OCI-LY7 (cell line): ENCODE measurements around the gene ELFN1. TPM values are rescaled to one million over a fixed set of nuclear protein-coding genes. Genes with fewer than 3 reads are reported as not detected.

Experiments
- BruUV-seq: library from RNA; stranded (reverse); fragments of 400-500 nt; replicated peaks from 2 replicates; lab custom pipeline; 2021; lab: Mats Ljungman, UMichigan
- CTCF ChIA-PET: fragments of 300-600 bp; sonication (Branson Sonifier 250); formaldehyde crosslinking; loops from one replicate; lab custom pipeline; 2022; ENCODE audit warnings: antibody characterized with exemption; ENCODE audit not compliant: unreplicated experiment; lab: Charles Lee
- POLR2A ChIA-PET: fragments of 300-600 bp; sonication (Branson Sonifier 250); formaldehyde crosslinking; loops from one replicate; lab custom pipeline; 2022; ENCODE audit warnings: antibody characterized with exemption; lab: Charles Lee
- DNase-seq: peaks from one replicate; pipeline ENCODE4 v3.0.0-alpha.2; 2015; ENCODE audit warnings: low spot score
- H2AFZ ChIP-seq: fragments of 200-600 bp; sonication (generic), shearing (Covaris generic); 2 replicates; pipeline ENCODE4 v1.6.1; 2014; ENCODE audit warnings: mild to moderate bottlenecking, antibody characterized with exemption, low read length, moderate library complexity
- H3K27ac ChIP-seq: fragments of 200-600 bp; sonication (generic); 2 replicates; pipeline ENCODE4 v1.5.1; 2014; ENCODE audit warnings: mixed run types, low read depth, mild to moderate bottlenecking, moderate library complexity, low read length, inconsistent platforms; ENCODE audit not compliant: poor library complexity, severe bottlenecking
- H3K36me3 ChIP-seq: fragments of 200-600 bp; sonication (generic); 2 replicates; pipeline ENCODE4 v1.6.1; 2014; ENCODE audit warnings: mild to moderate bottlenecking, antibody characterized with exemption, low read length, moderate library complexity, mixed read lengths; ENCODE audit not compliant: insufficient read depth
- H3K4me1 ChIP-seq: fragments of 200-600 bp; sonication (generic); 2 replicates; pipeline ENCODE4 v1.5.1; 2014; ENCODE audit warnings: mild to moderate bottlenecking, low read length; ENCODE audit not compliant: insufficient read depth, poor library complexity, severe bottlenecking
- H3K4me2 ChIP-seq: fragments of 200-600 bp; sonication (generic); 2 replicates; pipeline ENCODE4 v1.6.1; 2014; ENCODE audit warnings: mild to moderate bottlenecking, low read length
- H3K4me3 ChIP-seq: fragments of 200-600 bp; sonication (generic); 2 replicates; pipeline ENCODE4 v1.5.1; 2014; ENCODE audit warnings: mild to moderate bottlenecking, low read depth, low read length; ENCODE audit not compliant: poor library complexity, severe bottlenecking
- H3K79me2 ChIP-seq: fragments of 200-600 bp; sonication (generic); 2 replicates; pipeline ENCODE4 v1.6.1; 2016; ENCODE audit warnings: low read depth, mild to moderate bottlenecking, low read length, moderate library complexity, mixed read lengths; ENCODE audit not compliant: insufficient read depth
- H3K9me2 ChIP-seq: fragments of 200-600 bp; sonication (generic); 2 replicates; pipeline ENCODE4 v1.6.1; 2016; ENCODE audit warnings: mild to moderate bottlenecking, low read length, mixed read lengths; ENCODE audit not compliant: insufficient read depth
- H3K9me3 ChIP-seq: fragments of 200-600 bp; sonication (generic); 2 replicates; pipeline ENCODE4 v1.6.1; 2014; ENCODE audit warnings: mild to moderate bottlenecking, mixed run types, low read length, mixed read lengths
- H4K20me1 ChIP-seq: fragments of 200-600 bp; sonication (generic); 2 replicates; pipeline ENCODE4 v1.6.1; 2014; ENCODE audit warnings: mild to moderate bottlenecking, antibody characterized with exemption, low read length, moderate library complexity, mixed read lengths; ENCODE audit not compliant: insufficient read depth
- CTCF ChIP-seq: fragments of 200-600 bp; sonication (generic); conservative IDR thresholded peaks from 2 replicates; pipeline ENCODE4 v1.5.1; 2014; ENCODE audit warnings: mild to moderate bottlenecking, antibody characterized with exemption, low read length, moderate library complexity, mixed read lengths
- EZH2phosphoT487 ChIP-seq: fragments of 200-600 bp; sonication (generic); IDR thresholded peaks from 2 replicates; pipeline ENCODE4 v1.6.1; 2018; ENCODE audit warnings: low read depth, borderline replicate concordance, mild to moderate bottlenecking, mixed run types, antibody characterized with exemption, low read length, moderate library complexity, mixed read lengths
- intact Hi-C: fragments of 100-400 bp; cut with micrococcal nuclease; formaldehyde crosslinking; loops from one replicate; pipeline ENCODE4 v1.10.0; 2022; ENCODE audit not compliant: unreplicated experiment
- total RNA-seq, 2 experiments: library from RNA; depleted of rRNA in 1 of 2; stranded (reverse); fragments of >200 nt in 1 of 2; shearing (Covaris generic) in 1 of 2; gene quantifications; 2 replicates each; pipeline ENCODE4 v1.2.3, GENCODE V29; 2014 to 2022

Gene ELFN1
- total RNA-seq, 2 experiments from 2014 or later, result not detected

- Histone ChIP-seq H3K9me2 (no peaks in the 10 kb centered on the region), H3K4me1 (peaks cover 11% of the 10 kb centered on the region), H4K20me1 (no peaks in the 10 kb centered on the region), H3K4me3 (no peak overlapping the region), H3K36me3 (no peaks in the 10 kb centered on the region), H3K79me2 (no peaks in the 10 kb centered on the region), H2AFZ (no peak overlapping the region), H3K4me2 (no peak overlapping the region), H3K27ac (no peak overlapping the region), H3K9me3 (peaks cover under 1% of the 10 kb centered on the region; the same call in 1 of the 2 replicates)
- TF ChIP-seq EZH2phosphoT487, result no peak
- no peak for TF ChIP-seq CTCF
- no peak for DNase-seq
- ChIA-PET CTCF (no interaction called here), POLR2A (interaction anchor here (0.5 kb wide), 1 partner anchor 78 kb away, joined by 5 read pairs; no protein-coding TSS in a partner anchor)
- no TSS peak for BruUV-seq
- intact Hi-C loops, result no loop called here
Observed at GRCh38 chr7:1675673-1676549, 5.8 kb downstream of the ELFN1 start.

GRCh38 chr7:1676550-1677078, 6.5 kb downstream of the ELFN1 start:
- H3K9me3 ChIP-seq, result peaks cover 5% of the 10 kb centered on the region; the same call in 1 of the 2 replicates
- H3K4me1 ChIP-seq, result peaks cover 18% of the 10 kb centered on the region
- no peaks in the 10 kb centered on the region for H3K36me3 ChIP-seq
- no peak overlapping the region for H3K4me2 ChIP-seq
- BruUV-seq, result no TSS peak
- H4K20me1 ChIP-seq, result no peaks in the 10 kb centered on the region
- H3K27ac ChIP-seq, result no peak overlapping the region
- POLR2A ChIA-PET, result no interaction called here
- DNase-seq, result no peak
- H3K79me2 ChIP-seq, result no peaks in the 10 kb centered on the region
- intact Hi-C loops, result no loop called here
- no peak overlapping the region for H2AFZ ChIP-seq
- no peak overlapping the region for H3K4me3 ChIP-seq
- TF ChIP-seq CTCF (no peak), EZH2phosphoT487 (no peak)
- CTCF ChIA-PET, result no interaction called here
- no peaks in the 10 kb centered on the region for H3K9me2 ChIP-seq
